ENCODE data around the gene CRKL.

DNA sequence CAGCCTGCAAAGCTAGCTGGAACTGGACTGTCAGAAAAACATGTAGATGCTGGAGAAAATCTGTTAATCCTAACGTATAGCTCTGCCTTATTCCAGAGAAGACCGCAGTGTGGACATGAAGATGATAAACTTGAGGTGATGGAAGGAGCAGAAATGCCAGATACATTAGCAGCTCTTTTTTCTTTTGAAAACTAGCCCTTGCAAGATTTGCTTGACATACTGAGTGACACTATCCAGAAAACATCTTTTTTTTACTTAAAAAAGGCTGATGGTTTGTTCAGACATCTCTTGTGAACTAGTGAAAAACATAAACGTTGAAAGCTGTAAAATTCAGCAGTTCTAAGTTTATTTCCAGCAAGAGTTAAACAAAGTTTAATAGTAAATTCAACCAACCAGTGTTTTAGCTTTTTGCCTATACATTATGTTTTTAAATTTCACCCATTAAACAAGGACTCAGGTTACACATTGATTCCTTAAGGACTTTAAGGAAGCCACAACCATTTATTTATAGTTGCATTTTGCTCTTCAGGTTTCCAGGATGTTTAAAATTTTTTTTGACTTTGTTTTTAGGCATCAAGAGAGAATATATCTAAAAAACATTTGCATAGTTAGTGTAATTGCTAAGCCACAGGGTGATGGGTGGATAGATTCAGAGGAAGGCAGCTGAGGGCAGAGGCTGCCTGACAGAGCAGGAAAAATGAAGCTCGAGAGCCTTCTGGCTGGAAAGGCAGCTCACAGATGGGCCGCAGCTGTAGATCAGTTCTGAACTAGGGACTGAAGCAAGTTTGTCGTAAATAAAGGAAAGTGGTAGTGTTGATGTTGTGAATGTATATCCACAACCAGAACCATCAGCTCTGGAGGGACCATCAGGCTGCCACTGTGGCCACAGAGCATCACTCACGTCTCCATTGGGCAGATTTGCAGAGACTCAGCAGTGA is 48.9 kb upstream of the CRKL start:
- TF ChIP-seq, protein P1, sequence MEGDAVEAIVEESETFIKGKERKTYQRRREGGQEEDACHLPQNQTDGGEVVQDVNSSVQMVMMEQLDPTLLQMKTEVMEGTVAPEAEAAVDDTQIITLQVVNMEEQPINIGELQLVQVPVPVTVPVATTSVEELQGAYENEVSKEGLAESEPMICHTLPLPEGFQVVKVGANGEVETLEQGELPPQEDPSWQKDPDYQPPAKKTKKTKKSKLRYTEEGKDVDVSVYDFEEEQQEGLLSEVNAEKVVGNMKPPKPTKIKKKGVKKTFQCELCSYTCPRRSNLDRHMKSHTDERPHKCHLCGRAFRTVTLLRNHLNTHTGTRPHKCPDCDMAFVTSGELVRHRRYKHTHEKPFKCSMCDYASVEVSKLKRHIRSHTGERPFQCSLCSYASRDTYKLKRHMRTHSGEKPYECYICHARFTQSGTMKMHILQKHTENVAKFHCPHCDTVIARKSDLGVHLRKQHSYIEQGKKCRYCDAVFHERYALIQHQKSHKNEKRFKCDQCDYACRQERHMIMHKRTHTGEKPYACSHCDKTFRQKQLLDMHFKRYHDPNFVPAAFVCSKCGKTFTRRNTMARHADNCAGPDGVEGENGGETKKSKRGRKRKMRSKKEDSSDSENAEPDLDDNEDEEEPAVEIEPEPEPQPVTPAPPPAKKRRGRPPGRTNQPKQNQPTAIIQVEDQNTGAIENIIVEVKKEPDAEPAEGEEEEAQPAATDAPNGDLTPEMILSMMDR (IDR thresholded peaks at IDR 0.05), result no peak
- TF ChIP-seq EZH2 (IDR thresholded peaks at IDR 0.05; ENCODE audit: borderline replicate concordance, insufficient read depth, low read depth, low read length, poor library complexity, severe bottlenecking), result no peak
